OCI-LY3 (cell line): ENCODE measurements around the gene GUCD1.

Source experiments
- H2AFZ ChIP-seq: fragments of 200-600, 300-600 bp; shearing (Covaris generic); 2 replicates; pipeline ENCODE4 v1.6.0; 2014; ENCODE audit warnings: antibody characterized with exemption, low read depth, low read length
- H3K27ac ChIP-seq: fragments of 200-600, 300-600 bp; sonication (generic); 2 replicates; pipeline ENCODE4 v1.5.1; 2014; ENCODE audit warnings: mild to moderate bottlenecking, low read length, moderate library complexity, mixed read lengths
- H3K27me3 ChIP-seq: fragments of 200-600, 300-600 bp; sonication (generic); 2 replicates; pipeline ENCODE4 v1.6.1; 2014; ENCODE audit warnings: low read depth, low read length, mixed read lengths
- H3K36me3 ChIP-seq: fragments of 200-600, 300-600 bp; sonication (generic); replicated peaks from 2 replicates; pipeline ENCODE3; 2014; ENCODE audit warnings: low read depth, low read length, mixed read lengths
- H3K4me1 ChIP-seq: fragments of 300-600, 200-600 bp; sonication (generic); 2 replicates; pipeline ENCODE4 v1.6.1; 2014; ENCODE audit warnings: low read length, mixed read lengths
- H3K4me2 ChIP-seq: fragments of 200-600, 300-600 bp; sonication (generic); 2 replicates; pipeline ENCODE4 v1.6.1; 2014; ENCODE audit warnings: low read length, mixed read lengths
- H3K4me3 ChIP-seq: fragments of 300-600, 200-600 bp; sonication (generic); 2 replicates; pipeline ENCODE4 v1.5.1; 2014; ENCODE audit warnings: antibody characterized with exemption, mild to moderate bottlenecking, low read length, moderate library complexity
- H3K79me2 ChIP-seq: fragments of 300-600, 200-600 bp; shearing (Covaris generic); 2 replicates; pipeline ENCODE4 v1.6.1; 2014; ENCODE audit warnings: mild to moderate bottlenecking, low read length, mixed read lengths
- H3K9ac ChIP-seq: fragments of 300-600, 200-600 bp; shearing (Covaris generic); 2 replicates; pipeline ENCODE4 v1.6.0; 2014; ENCODE audit warnings: mild to moderate bottlenecking, low read length, moderate library complexity
- H3K9me3 ChIP-seq: fragments of 200-600, 300-600 bp; shearing (Covaris generic); 2 replicates; pipeline ENCODE4 v1.6.1; 2014; ENCODE audit warnings: low read length, mixed read lengths; ENCODE audit not compliant: insufficient read depth
- H4K20me1 ChIP-seq: fragments of 200-600, 300-600 bp; sonication (generic); 2 replicates; pipeline ENCODE4 v1.6.1; 2016; ENCODE audit warnings: low read length, mixed read lengths; ENCODE audit not compliant: insufficient read depth
- CTCF ChIP-seq: fragments of 200-600, 300-600 bp; sonication (generic); IDR thresholded peaks from 2 replicates; pipeline ENCODE4 v1.5.1; 2014; ENCODE audit warnings: antibody characterized with exemption, low read length, low read depth
- EZH2phosphoT487 ChIP-seq: fragments of 200-600 bp; shearing (Covaris generic); IDR thresholded peaks from 2 replicates; pipeline ENCODE4 v1.6.1; 2018; ENCODE audit warnings: antibody characterized with exemption, mixed run types, low read depth

The GUCD1 gene

GRCh38 chr22:24542641-24543040, 12.3 kb downstream of the GUCD1 start:
- Histone ChIP-seq H2AFZ (no peak overlapping the region), H3K36me3 (peaks cover 52% of the 10 kb centered on the region), H3K79me2 (no peaks in the 10 kb centered on the region), H3K27me3 (no peaks in the 10 kb centered on the region), H3K4me3 (no peak overlapping the region), H3K4me2 (no peak overlapping the region), H3K9me3 (no peaks in the 10 kb centered on the region), H3K9ac (no peak overlapping the region), H3K27ac (no peak overlapping the region), H4K20me1 (no peaks in the 10 kb centered on the region), H3K4me1 (no peaks in the 10 kb centered on the region)
- TF ChIP-seq CTCF (no peak), EZH2phosphoT487 (no peak)

GRCh38 chr22:24541681-24542515, 13.0 kb downstream of the GUCD1 start:
- Histone ChIP-seq H4K20me1 (no peaks in the 10 kb centered on the region), H3K4me1 (no peaks in the 10 kb centered on the region), H3K9ac (no peak overlapping the region), H3K36me3 (peaks cover 45% of the 10 kb centered on the region), H3K79me2 (no peaks in the 10 kb centered on the region), H3K27me3 (no peaks in the 10 kb centered on the region), H3K27ac (no peak overlapping the region), H3K4me2 (no peak overlapping the region), H3K4me3 (no peak overlapping the region), H2AFZ (no peak overlapping the region), H3K9me3 (no peaks in the 10 kb centered on the region)
- TF ChIP-seq EZH2phosphoT487: no peak
- no peak for TF ChIP-seq CTCF

- H3K79me2 ChIP-seq: no peaks in the 10 kb centered on the region
- no peak overlapping the region for H2AFZ ChIP-seq
- H3K9ac ChIP-seq: no peak overlapping the region
- no peaks in the 10 kb centered on the region for H3K9me3 ChIP-seq
- H3K4me3 ChIP-seq: no peak overlapping the region
- H3K4me2 ChIP-seq: no peak overlapping the region
- TF ChIP-seq CTCF: no peak
- TF ChIP-seq EZH2phosphoT487: no peak
- H3K4me1 ChIP-seq: no peaks in the 10 kb centered on the region
- no peaks in the 10 kb centered on the region; the same call in 1 of the 2 replicates for H4K20me1 ChIP-seq
- H3K27ac ChIP-seq: no peak overlapping the region
- no peaks in the 10 kb centered on the region for H3K27me3 ChIP-seq
- H3K36me3 ChIP-seq: peaks cover 37% of the 10 kb centered on the region
These were observed 14.5 kb downstream of the GUCD1 start for GRCh38 chr22:24540470-24540869.

- Histone ChIP-seq H3K9ac (no peak overlapping the region), H3K9me3 (no peaks in the 10 kb centered on the region), H4K20me1 (no peaks in the 10 kb centered on the region; the same call in 1 of the 2 replicates), H3K27ac (no peak overlapping the region), H2AFZ (no peak overlapping the region), H3K4me2 (no peak overlapping the region), H3K27me3 (no peaks in the 10 kb centered on the region), H3K36me3 (peaks cover 11% of the 10 kb centered on the region), H3K4me1 (no peaks in the 10 kb centered on the region), H3K4me3 (no peak overlapping the region), H3K79me2 (no peaks in the 10 kb centered on the region)
- TF ChIP-seq CTCF (no peak), EZH2phosphoT487 (no peak)
These were observed 18.8 kb downstream of the GUCD1 start for GRCh38 chr22:24536089-24536488.
